ENCODE measurements around the gene CAMK2N1.

DNA sequence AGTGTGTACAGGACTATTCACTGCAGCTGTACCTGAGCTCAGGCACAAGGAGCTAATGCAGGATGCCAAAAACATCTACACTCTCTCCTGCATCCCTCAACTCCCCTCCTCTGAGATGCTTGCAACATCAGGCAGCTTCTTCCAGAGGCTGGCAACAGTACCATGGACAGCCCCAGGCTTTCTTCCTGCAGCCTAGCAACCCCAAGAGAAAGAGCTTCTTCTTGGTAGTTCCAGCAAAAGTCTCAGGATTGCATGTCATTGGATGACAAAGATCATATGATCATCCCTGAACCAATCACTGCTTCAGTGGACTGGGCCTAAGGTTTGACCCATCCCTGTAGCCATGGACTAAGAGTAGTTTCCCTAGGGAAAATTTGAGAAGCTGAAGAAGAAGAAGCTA, 46.7 kb downstream of the CAMK2N1 start:
- TF ChIP-seq CTCF (IDR thresholded peaks at IDR 0.05): no peak
- no peak for TF ChIP-seq POLR2A (IDR thresholded peaks at IDR 0.05)
- no peak for TF ChIP-seq EP300 (IDR thresholded peaks at IDR 0.05; ENCODE audit: low read depth)

All from transverse colon (tissue), 3 donors.